GM10847 (cell line): ENCODE data around the gene MCM3AP.
A peak's percentile ranks its signal among the peaks of the same experiment; 100 is the strongest.

Experiments
- POLR2A ChIP-seq: IDR thresholded peaks from 2 replicates; pipeline ENCODE4 v1.6.1; 2011; ENCODE audit not compliant: insufficient read length; ENCODE audit errors: extremely low read depth

MCM3AP gene

DNA sequence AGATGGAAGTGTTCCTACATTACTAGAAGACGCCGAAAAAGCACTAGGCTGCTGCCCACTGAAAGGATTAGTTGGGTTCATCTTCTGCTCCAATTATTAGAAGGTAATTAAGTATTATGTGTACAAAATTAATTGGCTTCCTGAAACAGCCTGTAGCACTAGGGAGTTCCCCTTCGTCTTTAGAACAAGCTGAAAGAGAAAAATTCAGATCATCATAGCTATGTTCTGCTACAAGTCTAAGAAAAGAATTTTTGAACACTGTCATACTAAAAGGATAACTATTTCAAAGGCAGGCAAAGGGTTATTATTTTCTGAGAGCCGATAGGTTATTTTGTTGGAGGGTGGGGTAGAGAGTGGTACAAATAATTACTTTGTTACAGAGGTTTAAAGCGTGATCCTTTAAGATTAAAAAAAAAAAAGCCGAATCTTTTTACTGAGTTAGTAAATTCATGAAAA lies at the start of gene MCM3AP:
TSS of gene MCM3AP (minus strand) at position 406 of the 456 bp plus-strand sequence. CDS start at position 81, 325 bp downstream.
- TF ChIP-seq POLR2A = no peak

DNA sequence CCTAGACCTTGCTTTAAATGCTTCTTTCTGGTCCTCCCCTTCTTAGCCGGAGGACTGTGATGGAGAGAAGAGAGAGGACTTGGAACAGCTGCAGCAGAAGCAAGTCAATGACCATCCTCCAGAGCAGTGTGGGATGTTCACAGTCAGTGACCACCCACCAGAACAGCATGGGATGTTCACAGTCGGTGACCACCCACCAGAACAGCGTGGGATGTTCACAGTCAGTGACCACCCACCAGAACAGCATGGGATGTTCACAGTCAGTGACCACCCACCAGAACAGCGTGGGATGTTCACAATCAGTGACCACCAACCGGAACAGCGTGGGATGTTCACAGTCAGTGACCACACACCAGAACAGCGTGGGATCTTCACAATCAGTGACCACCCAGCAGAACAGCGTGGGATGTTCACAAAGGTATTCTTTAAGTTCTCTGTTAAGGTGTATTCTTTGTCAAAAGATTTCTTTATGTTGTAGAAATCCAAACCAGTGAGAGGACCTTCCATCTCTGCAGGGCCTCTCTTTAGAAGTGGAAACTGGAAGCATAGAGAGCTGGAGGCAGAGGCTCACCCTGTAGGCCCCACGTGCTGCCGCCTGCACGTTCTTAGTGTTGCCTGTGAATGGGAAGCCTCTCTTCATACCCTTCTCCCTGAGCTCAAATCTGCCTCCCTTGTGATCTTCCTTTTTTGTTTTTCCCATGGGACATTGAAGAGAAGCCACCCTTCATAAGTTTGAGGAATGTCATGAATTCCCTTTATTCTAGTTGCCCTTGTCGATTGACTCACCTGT lies 49.1 kb upstream of the MCM3AP start:
- TF ChIP-seq POLR2A = no peak

DNA sequence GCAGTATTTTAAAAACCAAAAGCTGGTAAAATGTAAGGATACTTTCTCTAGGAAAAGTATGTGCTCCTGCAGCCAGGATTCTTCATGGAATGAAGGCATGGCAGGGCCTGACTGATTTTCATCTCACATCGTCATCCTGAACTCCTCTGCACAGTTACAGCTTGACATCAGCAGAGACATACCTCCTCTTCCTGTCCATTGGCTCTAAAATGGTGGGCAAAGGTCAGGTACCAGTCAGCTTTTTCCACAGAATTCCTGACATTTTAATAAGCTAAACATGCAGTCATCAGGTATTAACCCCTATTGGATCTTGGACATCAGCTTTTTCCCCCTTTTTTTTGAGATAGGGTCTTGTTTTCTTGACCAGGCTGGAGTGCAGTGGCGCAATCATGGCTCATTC lies 44.4 kb upstream of the MCM3AP start:
- TF ChIP-seq POLR2A = no peak

DNA sequence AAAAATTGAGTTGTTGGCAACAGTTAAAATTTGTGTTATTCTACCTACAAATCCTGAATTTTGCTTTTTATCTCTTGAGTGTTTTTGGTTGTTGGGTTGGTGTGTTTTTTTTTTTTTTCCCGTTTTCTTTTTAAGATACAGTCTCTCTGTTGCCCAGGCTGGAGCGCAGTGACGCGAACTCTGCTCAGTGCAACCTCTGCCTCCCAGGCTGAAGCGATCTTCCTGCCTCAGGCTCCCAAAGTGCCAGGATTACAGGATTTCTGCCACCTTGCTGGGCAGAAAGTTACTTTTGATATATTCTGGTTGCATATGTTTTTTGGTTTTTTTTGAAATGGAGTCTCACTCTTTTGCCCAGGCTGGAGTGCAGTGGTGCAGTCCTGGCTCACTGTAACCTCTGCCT lies 42.7 kb upstream of the MCM3AP start:
- no peak for TF ChIP-seq POLR2A

DNA sequence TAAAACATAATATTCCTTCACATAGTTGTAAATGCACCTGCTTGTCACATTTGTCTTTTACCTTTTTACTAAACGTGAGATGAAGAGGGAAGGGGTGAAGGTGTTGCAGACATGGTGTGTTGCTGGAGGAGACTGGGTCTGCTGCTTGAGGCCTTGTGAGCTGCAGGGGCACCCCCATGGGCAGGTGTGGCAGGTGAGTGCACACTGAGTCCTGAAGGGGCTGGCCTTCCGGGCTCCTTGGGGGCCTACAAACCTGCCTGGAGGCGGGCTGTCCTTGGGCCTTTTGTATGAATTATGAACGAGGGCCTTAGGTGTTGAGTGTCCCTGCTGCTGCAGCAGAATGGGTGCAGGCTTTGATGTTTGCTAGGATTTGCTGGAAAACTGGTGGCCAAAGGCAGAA lies 42.3 kb upstream of the MCM3AP start:
- TF ChIP-seq POLR2A = no peak

DNA sequence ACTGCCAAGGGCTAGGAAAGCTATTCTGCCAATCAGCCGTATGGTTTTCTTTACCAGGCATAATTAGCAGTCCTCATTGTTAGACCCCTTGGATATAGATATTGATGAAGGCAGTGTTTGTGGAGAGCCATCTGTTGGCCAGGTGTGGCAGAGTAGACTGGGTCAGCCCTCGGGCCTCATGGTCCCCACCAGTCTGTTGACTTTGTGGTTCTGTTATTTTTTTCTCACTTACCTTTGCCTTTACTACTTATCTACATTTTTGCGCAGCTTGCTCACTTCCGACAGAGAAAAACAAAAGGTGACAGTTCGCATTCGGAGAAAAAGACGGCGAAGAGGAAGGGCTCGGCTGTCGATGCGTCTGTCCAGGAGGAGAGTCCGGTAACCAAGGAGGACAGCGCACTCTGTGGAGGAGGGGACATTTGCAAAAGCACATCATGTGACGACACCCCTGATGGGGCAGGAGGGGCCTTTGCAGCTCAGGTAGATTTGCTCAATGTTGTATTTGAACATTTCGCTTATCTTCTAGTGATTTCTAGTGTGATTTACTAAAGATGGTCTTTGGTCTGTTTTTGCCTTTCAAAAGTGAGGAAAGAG lies 40.8 kb upstream of the MCM3AP start:
- no peak for TF ChIP-seq POLR2A

DNA sequence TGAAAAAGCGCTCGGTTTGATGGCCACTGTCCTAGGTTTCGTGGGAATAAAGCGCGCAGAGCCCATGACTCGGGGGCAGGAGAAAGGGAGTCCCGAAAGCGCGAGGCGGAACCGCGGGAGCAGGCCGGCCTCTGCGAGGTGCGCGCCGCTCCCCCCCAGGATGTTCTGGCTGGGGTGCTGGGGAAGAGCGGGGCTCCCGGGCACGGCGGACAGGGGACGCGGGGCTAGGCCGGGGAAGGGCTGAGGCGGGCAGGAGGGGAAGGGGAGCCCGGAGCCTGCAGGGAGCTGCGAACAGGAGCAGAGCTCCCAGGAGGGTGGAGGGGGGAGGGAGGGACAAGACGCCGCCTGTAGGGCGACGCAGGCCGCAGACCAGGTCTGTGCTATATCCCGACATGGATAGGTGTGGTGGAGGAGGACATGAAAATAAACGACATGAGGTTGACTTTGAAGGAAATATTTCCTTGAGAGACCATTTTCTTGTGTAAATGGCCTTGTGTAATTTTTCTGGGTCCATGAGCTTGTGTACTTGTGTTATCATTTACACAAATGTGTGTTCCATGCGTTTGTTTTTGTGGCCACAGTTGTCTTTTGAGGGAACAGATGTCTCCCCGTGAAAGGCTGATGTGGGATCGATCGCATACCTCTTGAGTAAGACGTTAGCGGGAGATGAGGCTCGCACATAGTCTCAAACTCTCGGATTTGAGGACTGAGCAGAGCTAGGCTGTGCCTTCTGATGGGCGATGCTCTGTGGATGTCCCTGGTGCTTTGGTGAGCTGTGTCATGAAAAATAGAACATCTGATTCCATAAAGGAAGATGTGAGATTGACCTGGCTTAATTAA lies 39.9 kb upstream of the MCM3AP start:
- no peak for TF ChIP-seq POLR2A

DNA sequence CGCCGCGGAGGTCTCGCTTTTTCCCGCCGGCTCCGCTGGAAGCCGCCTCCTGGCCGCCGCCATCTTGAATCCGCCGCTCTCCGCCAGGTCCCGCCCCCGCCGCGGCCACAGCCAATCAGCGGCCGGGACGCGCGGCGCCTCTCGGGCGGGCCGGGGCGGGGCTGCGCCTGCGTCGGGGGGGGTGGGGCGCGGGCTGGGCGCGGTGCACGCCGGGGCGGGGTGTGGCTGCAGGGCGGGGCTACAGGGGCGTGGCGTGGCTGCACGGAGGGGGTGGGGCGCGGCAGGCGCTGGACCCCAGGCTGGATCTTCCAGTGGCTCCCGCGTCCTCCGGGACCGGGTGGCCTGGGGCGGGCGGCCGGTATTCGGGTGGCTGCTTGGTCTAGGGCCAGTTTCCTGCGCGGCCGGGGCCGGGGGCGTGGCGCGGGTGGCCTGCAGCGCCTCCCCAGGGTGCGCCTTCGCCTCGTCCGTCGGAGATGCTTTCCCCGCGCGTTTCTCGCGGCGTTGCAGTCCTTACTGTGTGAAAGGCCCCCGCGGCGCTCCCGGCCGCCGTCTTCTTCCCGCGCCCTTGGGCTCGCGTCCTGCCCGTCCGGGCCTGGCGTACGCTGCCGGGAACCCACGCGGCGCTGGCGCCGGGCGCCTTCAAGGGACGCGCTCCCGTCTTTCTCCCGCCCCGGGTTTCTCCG lies 39.1 kb upstream of the MCM3AP start:
- TF ChIP-seq POLR2A = peak; percentile 43

DNA sequence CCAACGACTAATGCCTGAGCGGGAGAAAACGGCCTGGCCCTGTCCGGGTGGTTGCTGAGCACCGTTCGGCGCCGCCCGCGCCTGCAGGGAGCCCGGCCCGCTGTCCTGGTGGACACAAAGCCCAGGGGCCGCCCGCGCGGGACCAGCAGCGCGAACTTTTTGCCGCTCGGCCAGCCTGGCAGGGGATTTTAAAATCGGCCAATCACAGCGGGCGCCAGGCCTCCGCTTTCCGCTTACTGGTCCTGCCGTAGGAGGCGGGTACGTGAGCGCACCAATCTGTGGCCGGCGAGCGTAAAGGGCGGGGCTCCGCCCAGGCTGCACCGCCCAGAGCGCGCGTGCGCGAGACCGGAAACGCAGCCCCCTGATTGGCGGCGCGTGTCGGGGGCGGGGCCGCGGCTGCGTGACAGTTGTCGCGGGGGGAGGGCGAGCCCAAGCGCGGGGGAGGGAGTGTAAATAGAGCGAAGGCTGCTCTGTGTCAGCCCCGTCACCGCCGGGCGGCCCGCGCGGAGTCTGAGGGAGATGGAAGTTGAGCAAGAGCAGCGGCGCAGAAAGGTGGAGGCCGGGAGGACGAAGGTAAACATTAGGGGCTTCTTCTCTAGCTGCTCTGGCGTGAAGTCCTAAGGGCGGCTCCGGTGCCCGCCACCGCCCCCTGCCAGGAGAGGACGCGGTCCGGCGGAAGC lies 38.4 kb upstream of the MCM3AP start, which contains the start of the genes C21orf58 and PCNT:
TSS of gene C21orf58 (minus strand) at position 161 of the 680 bp plus-strand sequence. CDS start 1,132 bp downstream, outside the sequence.
TSS of gene PCNT (plus strand) at position 447 of the 680 bp plus-strand sequence. CDS start at position 520, 73 bp downstream.
- peak; percentile 80 for TF ChIP-seq POLR2A

DNA sequence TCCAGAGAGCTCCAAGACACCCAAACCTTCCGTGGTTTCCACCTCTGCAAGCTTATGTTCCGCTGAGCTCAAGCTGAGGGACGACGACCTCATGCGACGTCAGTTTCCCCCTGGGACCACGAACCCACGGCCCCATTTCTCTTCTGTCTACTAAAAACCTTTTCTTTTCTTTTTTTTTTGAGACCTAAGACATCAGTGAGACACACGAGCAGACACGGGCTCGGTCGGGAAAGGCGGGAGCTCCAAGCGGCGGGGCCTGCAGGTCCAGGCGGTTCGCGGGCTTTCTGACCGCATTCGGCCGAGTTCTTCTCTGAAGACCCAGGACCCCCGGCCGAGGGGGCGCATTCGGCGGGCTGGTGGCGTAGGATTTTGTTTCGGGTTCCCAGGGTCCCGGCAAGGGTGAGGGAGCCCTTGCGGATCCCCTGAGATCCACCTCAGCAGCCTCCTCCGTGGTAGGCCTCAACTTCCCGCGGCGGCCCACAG lies 37.9 kb upstream of the MCM3AP start:
- TF ChIP-seq POLR2A = no peak

DNA sequence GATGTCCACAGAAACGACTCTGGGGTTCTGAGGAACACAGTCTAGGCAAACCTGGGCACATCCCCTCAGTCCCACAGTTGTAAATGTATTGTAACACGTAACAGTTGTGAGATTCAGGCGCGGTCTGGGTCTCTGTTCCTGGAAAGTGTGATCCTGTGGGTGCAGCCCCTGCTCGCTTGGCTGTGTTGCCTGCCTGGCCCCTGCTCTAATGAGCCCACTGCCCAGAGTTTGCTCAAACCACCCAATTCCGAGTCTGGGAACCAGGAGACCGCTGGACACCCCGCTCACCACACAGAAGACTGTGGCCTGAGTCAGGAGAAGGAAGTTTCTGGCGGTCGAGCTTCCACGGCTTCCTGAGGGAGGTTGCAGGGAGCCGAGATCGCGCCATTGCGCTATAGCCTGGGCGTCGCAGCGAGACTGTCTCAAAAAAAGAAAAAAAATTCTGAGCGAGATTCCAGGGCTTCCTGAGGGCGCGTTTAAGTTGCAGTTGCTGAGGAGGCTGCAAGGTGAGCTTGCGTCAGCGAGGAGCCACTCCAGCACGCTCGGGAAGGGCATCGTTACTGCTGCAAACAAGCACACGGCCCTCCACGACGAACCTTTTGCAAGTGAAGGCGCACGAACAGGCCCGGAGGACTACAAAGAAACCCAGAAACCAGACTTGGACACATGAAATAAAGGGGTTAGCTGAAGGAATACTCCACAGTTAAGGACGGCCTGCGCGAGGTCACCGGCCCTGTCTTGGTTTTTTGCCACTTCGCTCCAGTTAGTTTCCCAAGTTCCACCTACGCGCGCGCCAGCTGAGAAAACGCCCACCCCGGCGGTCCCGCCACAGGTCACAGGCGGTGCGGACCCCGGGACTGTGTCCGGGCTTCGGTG lies 37.2 kb upstream of the MCM3AP start:
- no peak for TF ChIP-seq POLR2A

DNA sequence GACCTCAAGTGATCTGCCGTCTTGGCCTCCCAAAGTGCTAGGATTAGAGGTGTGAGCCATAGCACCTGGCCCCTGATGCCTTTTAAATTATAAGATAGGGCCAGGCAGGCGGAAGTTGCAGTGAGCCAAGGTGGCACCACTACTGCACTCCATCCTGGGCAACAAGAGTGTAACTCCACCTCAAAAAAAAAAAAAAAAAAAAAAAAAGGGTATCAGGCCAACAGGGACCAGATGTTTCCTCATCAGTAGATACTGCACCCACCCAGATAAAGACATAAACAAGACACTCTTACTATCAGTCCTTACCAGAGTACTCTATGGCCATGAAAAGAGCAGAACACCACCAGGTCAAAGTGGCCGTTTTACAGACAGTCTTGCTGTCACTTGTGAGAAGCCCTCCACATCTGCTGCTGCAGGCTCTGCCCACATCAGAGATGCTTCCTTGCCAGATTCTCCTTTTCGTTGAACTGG lies 35.0 kb upstream of the MCM3AP start:
- no peak for TF ChIP-seq POLR2A

DNA sequence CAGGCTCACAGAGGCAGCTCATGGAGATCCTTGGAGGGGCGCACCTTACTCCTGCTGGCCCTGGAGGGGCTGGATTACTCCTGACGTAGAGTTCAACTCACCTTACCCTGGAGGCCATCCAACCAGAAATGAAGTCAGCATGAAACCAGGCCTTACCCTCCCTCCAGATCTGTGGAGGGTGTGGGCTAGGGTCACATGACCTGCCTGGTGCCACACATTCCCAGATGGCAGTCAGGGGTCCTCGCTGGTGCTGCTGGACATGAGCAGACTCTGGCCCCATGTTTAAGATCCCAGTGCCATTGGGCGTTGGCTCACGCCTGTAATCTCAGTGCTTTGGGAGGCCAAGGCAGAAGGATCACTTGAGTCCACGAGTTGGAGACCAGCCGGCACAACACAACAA lies 33.8 kb upstream of the MCM3AP start:
- TF ChIP-seq POLR2A = no peak
